GM12874 (cell line): ENCODE results near the gene SOX2.

Source experiments
- TF ChIP-seq, protein P1 (sequence below): IDR thresholded peaks from 2 replicates; pipeline ENCODE4 v1.5.1; 2011; ENCODE audit warnings: low read depth, mild to moderate bottlenecking, control low read depth, low read length, moderate library complexity; ENCODE audit not compliant: insufficient read depth

SOX2 gene

DNA sequence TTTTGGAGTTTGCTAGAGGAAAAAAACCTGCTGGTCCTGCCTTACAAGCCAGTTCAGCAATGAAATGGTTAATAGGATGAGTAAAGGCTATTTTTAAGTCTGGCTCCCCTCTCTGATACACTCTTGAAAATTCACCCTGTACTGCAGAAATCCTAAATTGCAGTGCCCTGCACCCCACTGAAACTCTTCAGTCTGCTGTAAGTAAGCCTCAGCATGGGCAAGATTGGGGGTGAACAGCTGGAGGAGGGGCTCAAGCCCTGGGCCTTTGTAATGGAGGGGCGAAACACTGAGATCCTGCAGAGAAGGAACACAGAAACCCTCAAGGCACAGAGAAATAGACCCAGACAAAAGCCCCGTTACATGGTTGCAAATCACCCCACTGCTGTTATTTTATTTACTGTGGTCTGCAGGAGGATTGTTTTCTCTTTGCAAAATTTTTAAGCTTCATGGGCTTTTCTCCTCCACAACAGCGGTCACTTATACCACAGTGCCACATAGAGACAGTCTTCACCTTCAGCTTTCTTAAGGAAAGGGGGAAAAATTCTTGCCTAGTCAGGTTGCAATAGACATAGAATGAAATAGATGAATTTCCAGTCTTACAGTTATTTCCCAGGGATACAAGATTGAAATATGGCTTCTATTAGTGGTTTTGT lies 45.0 kb downstream of the SOX2 start:
- TF ChIP-seq, protein P1, sequence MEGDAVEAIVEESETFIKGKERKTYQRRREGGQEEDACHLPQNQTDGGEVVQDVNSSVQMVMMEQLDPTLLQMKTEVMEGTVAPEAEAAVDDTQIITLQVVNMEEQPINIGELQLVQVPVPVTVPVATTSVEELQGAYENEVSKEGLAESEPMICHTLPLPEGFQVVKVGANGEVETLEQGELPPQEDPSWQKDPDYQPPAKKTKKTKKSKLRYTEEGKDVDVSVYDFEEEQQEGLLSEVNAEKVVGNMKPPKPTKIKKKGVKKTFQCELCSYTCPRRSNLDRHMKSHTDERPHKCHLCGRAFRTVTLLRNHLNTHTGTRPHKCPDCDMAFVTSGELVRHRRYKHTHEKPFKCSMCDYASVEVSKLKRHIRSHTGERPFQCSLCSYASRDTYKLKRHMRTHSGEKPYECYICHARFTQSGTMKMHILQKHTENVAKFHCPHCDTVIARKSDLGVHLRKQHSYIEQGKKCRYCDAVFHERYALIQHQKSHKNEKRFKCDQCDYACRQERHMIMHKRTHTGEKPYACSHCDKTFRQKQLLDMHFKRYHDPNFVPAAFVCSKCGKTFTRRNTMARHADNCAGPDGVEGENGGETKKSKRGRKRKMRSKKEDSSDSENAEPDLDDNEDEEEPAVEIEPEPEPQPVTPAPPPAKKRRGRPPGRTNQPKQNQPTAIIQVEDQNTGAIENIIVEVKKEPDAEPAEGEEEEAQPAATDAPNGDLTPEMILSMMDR, result no peak

GRCh38 chr3:181757694-181758306 lies 46.1 kb downstream of the SOX2 start:
- TF ChIP-seq, protein P1, result no peak

GRCh38 chr3:181761906-181762305 lies 50.2 kb downstream of the SOX2 start:
- TF ChIP-seq, protein P1, result no peak
